GM12891 (cell line): Measurements from ENCODE around the gene FNDC10.
"Not testable (repeated sequence)": the region's sequence is repeated elsewhere in the genome, so short reads cannot be mapped to it uniquely, and the experiment has no call there.

Experiments used
- PAX5 ChIP-seq: IDR thresholded peaks from 2 replicates; pipeline ENCODE4 v1.6.1; 2011; ENCODE audit warnings: low read length, moderate library complexity, mild to moderate bottlenecking; ENCODE audit not compliant: insufficient read depth, severe bottlenecking
- POLR2A ChIP-seq: IDR thresholded peaks from 2 replicates; pipeline ENCODE4 v1.6.1; 2011; ENCODE audit warnings: low read depth, low read length, control low read depth
- POLR2AphosphoS5 ChIP-seq: IDR thresholded peaks from 2 replicates; pipeline ENCODE4 v1.6.1; 2011; ENCODE audit warnings: low read depth, low read length, control low read depth
- POU2F2 ChIP-seq: IDR thresholded peaks from 2 replicates; pipeline ENCODE4 v1.6.1; 2011; ENCODE audit warnings: low read depth, mild to moderate bottlenecking, control low read depth, low read length, moderate library complexity
- TAF1 ChIP-seq: IDR thresholded peaks from 2 replicates; pipeline ENCODE4 v1.6.1; 2011; ENCODE audit warnings: low read depth, low read length, control low read depth

GRCh38 chr1:1640081-1640480, 40.1 kb upstream of the FNDC10 start:
- not testable (repeated sequence) for TF ChIP-seq POLR2AphosphoS5, POLR2A, POU2F2, TAF1, PAX5
